Measurements from ENCODE around the gene LSM2. TPM values are rescaled to one million over a fixed set of nuclear protein-coding genes. Genes with fewer than 3 reads are reported as not detected.

The LSM2 gene
- total RNA-seq, 2 donors from 2014 or later: 122 to 123 TPM

GRCh38 chr6:31762878-31763618 lies 43.7 kb downstream of the LSM2 start:
- Mint-ChIP-seq H3K27ac (no peak overlapping the region), H3K36me3 (ENCODE audit: insufficient read depth in 2 of 2) (peaks cover 7 to 33% of the 10 kb centered on the region in 2 donors), H3K27me3 (ENCODE audit: low read depth) (no peaks in the 10 kb centered on the region), H3K9me3 (no peaks in the 10 kb centered on the region), H3K4me3 (no peak overlapping the region), H3K4me1 (ENCODE audit: low read depth) (peaks cover 5% of the 10 kb centered on the region)
- ATAC-seq (replicated peaks in 1 of 2) (no peak), DNase-seq (no peak)

DNA sequence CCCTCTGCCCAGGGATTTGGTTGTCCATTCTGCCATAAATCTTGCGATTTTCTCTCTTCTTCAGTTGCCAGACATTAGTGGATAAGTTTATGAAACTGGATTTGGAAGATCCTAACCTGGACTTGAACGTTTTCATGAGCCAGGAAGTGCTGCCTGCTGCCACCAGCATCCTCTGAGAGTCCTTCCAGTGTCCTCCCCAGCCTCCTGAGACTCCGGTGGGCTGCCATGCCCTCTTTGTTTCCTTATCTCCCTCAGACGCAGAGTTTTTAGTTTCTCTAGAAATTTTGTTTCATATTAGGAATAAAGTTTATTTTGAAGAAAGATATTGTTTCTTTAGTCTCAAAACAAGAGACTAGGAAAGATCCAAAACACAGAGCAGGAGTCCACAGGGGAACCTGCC lies 44.4 kb downstream of the LSM2 start, which contains the start of gene SAPCD1:
Gene SAPCD1, plus strand, starts transcription at position 301 of the 400 bp plus-strand sequence. CDS start 399 bp downstream, outside the sequence.
- Mint-ChIP-seq H3K36me3 (ENCODE audit: insufficient read depth in 2 of 2) (peaks cover 8 to 34% of the 10 kb centered on the region in 2 donors), H3K4me3 (no peak within 1 kb of the TSS), H3K27me3 (ENCODE audit: low read depth) (no peaks in the 10 kb centered on the region), H3K27ac (no peak within 1 kb of the TSS), H3K9me3 (no peaks in the 10 kb centered on the region), H3K4me1 (ENCODE audit: low read depth) (peaks cover 5% of the 10 kb centered on the region)
- no peak for DNase-seq
- no peak for ATAC-seq (replicated peaks in 1 of 2)

DNA sequence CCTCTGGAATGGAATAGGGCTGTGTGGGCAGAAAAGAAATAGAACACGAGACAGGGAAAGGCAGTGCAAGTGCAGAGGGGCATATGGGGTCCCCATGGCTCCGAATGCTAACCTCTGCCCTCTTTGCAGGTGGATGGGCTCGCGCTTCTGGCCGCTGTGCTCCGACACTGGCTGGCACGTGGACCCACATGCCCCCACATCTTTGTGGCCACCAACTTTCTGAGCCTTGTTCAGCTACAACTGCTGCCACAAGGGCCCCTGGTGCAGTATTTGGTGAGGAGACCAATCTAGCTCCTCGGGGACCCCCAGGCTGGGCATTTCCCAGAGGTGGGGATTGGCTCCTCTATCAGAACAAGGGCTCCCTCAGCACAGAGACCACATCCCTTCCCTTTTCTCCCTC lies 45.4 kb downstream of the LSM2 start:
- Mint-ChIP-seq H3K36me3 (ENCODE audit: insufficient read depth in 2 of 2) (peaks cover 8 to 34% of the 10 kb centered on the region in 2 donors), H3K27me3 (ENCODE audit: low read depth) (no peaks in the 10 kb centered on the region), H3K4me3 (no peak overlapping the region), H3K4me1 (ENCODE audit: low read depth) (peaks cover 5% of the 10 kb centered on the region), H3K9me3 (no peaks in the 10 kb centered on the region), H3K27ac (no peak overlapping the region)
- ATAC-seq (replicated peaks in 1 of 2) (no peak), DNase-seq (no peak)

- DNase-seq: no peak
- Mint-ChIP-seq H3K36me3 (ENCODE audit: insufficient read depth in 2 of 2) (peaks cover 8 to 34% of the 10 kb centered on the region in 2 donors), H3K4me1 (ENCODE audit: low read depth) (peaks cover 5% of the 10 kb centered on the region), H3K27ac (no peak overlapping the region), H3K9me3 (no peaks in the 10 kb centered on the region), H3K4me3 (no peak overlapping the region), H3K27me3 (ENCODE audit: low read depth) (no peaks in the 10 kb centered on the region)
- ATAC-seq (replicated peaks in 1 of 2): no peak
These were observed 46.0 kb downstream of the LSM2 start for GRCh38 chr6:31760790-31761189.

- DNase-seq: no peak
- Mint-ChIP-seq H3K4me1 (ENCODE audit: low read depth) (no peaks in the 10 kb centered on the region), H3K27ac (no peak overlapping the region), H3K4me3 (no peak overlapping the region), H3K27me3 (ENCODE audit: low read depth) (no peaks in the 10 kb centered on the region), H3K36me3 (ENCODE audit: insufficient read depth in 2 of 2) (peaks cover 8 to 27% of the 10 kb centered on the region in 2 donors), H3K9me3 (no peaks in the 10 kb centered on the region)
- ATAC-seq (replicated peaks in 1 of 2): no peak
These were observed 48.5 kb downstream of the LSM2 start for GRCh38 chr6:31758281-31758680.

DNA sequence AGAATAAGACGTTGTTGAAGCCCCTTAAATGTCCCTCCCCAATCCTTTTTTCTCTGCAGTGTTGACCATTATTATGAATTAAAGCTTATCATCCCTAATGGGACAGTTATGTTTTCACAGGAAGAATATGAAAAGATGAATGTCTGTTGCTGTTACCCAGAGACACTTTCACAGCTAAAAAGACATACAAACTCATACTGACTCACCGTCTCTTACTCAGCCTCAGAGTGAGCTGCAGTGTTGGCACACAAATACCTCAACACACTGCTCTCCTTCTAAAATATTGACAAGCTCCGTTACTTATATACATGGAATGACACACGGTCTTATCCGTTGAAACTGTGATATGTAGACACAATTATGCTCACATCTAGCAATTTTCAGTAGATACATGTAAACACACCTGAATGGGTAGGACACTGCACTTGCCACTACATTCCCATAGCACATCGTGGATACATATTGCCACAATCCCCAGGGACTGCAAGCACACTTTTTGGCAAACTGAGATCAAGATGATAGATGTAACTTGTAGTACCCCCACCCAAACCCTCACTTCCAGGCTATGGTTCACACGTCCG lies 53.9 kb downstream of the LSM2 start:
- no peaks in the 10 kb centered on the region for H3K9me3 Mint-ChIP-seq
- no peaks in the 10 kb centered on the region for H3K27me3 Mint-ChIP-seq (ENCODE audit: low read depth)
- DNase-seq (no peak), ATAC-seq (replicated peaks in 1 of 2) (no peak)
- no peaks in the 10 kb centered on the region for H3K4me1 Mint-ChIP-seq (ENCODE audit: low read depth)
- peaks cover 1 to 6% of the 10 kb centered on the region in 2 donors for H3K36me3 Mint-ChIP-seq (ENCODE audit: insufficient read depth in 2 of 2)
- H3K4me3 Mint-ChIP-seq: no peak overlapping the region
- no peak overlapping the region for H3K27ac Mint-ChIP-seq

- H3K27me3 Mint-ChIP-seq (ENCODE audit: low read depth): no peaks in the 10 kb centered on the region
- no peaks in the 10 kb centered on the region for H3K9me3 Mint-ChIP-seq
- DNase-seq (no peak), ATAC-seq (replicated peaks in 1 of 2) (no peak)
- H3K4me1 Mint-ChIP-seq (ENCODE audit: low read depth): no peaks in the 10 kb centered on the region
- H3K36me3 Mint-ChIP-seq (ENCODE audit: insufficient read depth in 2 of 2): peaks cover 6 to 15% of the 10 kb centered on the region in 2 donors
- H3K4me3 Mint-ChIP-seq: no peak overlapping the region
- no peak overlapping the region for H3K27ac Mint-ChIP-seq
These were observed 56.2 kb downstream of the LSM2 start for GRCh38 chr6:31750411-31751022.

DNA sequence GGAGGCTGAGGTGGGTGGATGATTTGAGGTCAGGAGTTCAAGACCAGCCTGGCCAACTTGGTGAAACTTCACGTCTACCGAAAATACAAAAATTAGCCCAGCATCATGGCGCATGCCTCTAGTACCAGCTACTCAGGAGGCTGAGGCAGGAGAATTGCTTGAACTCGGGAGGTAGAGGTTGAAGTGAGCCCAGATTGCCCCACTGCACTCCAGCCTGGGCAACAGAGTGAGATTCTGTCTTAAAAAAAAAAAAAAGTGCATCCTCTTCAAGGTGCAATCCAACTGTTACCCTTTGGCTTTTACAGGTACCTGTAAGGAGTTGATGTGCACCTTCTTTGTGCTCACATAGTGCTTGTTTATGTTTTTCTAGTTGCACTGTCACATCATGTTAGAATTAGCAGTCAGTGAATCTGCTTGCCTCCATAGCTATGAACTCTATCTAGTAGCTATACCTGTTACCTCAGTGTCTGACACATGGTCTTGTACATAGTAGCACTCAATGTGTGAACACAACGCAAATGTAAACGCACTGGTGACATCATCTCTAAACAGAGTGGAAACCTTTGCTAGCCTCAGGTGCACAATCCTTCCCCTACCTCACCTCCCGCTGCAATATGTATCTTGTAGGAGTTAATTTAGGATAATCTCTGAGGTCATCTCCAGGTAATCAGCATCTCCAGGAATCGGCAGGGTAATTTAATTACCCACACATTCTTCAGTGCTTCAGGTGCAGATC lies 57.3 kb downstream of the LSM2 start:
- Mint-ChIP-seq H3K4me1 (ENCODE audit: low read depth) (peaks cover 5% of the 10 kb centered on the region), H3K9me3 (no peaks in the 10 kb centered on the region), H3K4me3 (no peak overlapping the region), H3K27ac (no peak overlapping the region), H3K36me3 (ENCODE audit: insufficient read depth in 2 of 2) (peaks cover 9 to 19% of the 10 kb centered on the region in 2 donors), H3K27me3 (ENCODE audit: low read depth) (no peaks in the 10 kb centered on the region)
- ATAC-seq (replicated peaks in 1 of 2): no peak
- no peak for DNase-seq

Other genes with a start within 250 kb of the LSM2 start
- gene LTA, start 234.7 kb downstream of the LSM2 start, total RNA-seq: 100 to 1,000 TPM in 1 of 2 donors, 10 to 100 TPM in 1; 77.2 to 110 TPM
- 10 to 100 TPM; 30.7 to 57.8 TPM for gene TNF, start 231.4 kb downstream of the LSM2 start, total RNA-seq
- gene LTB, start 224.5 kb downstream of the LSM2 start, total RNA-seq: 10 to 100 TPM; 43.4 to 61.8 TPM
- 10 to 100 TPM; 24.6 to 27.0 TPM for gene LST1, start 220.7 kb downstream of the LSM2 start, total RNA-seq
- gene NCR3, start 214.0 kb downstream of the LSM2 start, total RNA-seq: 10 to 100 TPM; 15.0 to 24.7 TPM
- 10 to 100 TPM; 68.7 to 98.1 TPM for gene AIF1, start 191.7 kb downstream of the LSM2 start, total RNA-seq
- 100 to 1,000 TPM; 260 to 285 TPM for gene PRRC2A, start 186.3 kb downstream of the LSM2 start, total RNA-seq
- gene BAG6, start 154.3 kb downstream of the LSM2 start, total RNA-seq: 100 to 1,000 TPM; 265 to 272 TPM
- gene APOM, start 151.1 kb downstream of the LSM2 start, total RNA-seq: 1 to 10 TPM; 5.0 to 6.0 TPM
- 10 to 100 TPM; 21.1 to 22.5 TPM for gene C6orf47, start 146.2 kb downstream of the LSM2 start, total RNA-seq
- gene GPANK1, start 142.0 kb downstream of the LSM2 start, total RNA-seq: 10 to 100 TPM; 30.3 to 37.7 TPM
- 100 to 1,000 TPM; 208 to 209 TPM for gene CSNK2B, start 140.9 kb downstream of the LSM2 start, total RNA-seq
- 10 to 100 TPM; 21.3 to 26.9 TPM for gene LY6G5B, start 137.0 kb downstream of the LSM2 start, total RNA-seq
- 1 to 10 TPM; 2.3 to 6.9 TPM for gene LY6G5C, start 125.9 kb downstream of the LSM2 start, total RNA-seq
- gene ABHD16A, start 103.6 kb downstream of the LSM2 start, total RNA-seq: 10 to 100 TPM; 48.9 TPM
- gene LY6G6F, start 100.1 kb downstream of the LSM2 start, total RNA-seq: not detected
- not detected for gene LY6G6D, start 91.6 kb downstream of the LSM2 start, total RNA-seq
- under 1 TPM; 0.25 to 0.67 TPM for gene LY6G6C, start 85.2 kb downstream of the LSM2 start, total RNA-seq
- gene MPIG6B, start 83.6 kb downstream of the LSM2 start, total RNA-seq: under 1 TPM in 1 of 2 donors, not detected in 1; 0.10 TPM
- gene DDAH2, start 77.7 kb downstream of the LSM2 start, total RNA-seq: 10 to 100 TPM; 19.0 to 19.6 TPM
- gene CLIC1, start 70.4 kb downstream of the LSM2 start, total RNA-seq: 100 to 1,000 TPM; 253 to 318 TPM
- 10 to 100 TPM; 84.9 to 98.4 TPM for gene MSH5, start 67.0 kb downstream of the LSM2 start, total RNA-seq
- 10 to 100 TPM; 15.7 to 18.0 TPM for gene SAPCD1, start 44.3 kb downstream of the LSM2 start, total RNA-seq
- 1 to 10 TPM; 3.3 to 3.4 TPM for gene VWA7, start 29.6 kb downstream of the LSM2 start, total RNA-seq
- 100 to 1,000 TPM in 1 of 2 donors, 10 to 100 TPM in 1; 91.3 to 101 TPM for gene VARS1, start 11.2 kb downstream of the LSM2 start, total RNA-seq
- gene HSPA1L, start 8.3 kb upstream of the LSM2 start, total RNA-seq: 1 to 10 TPM; 2.9 to 3.1 TPM
- gene HSPA1A, start 8.6 kb upstream of the LSM2 start, total RNA-seq: 10 to 100 TPM; 16.5 to 37.6 TPM
- gene HSPA1B, start 20.8 kb upstream of the LSM2 start, total RNA-seq: 10 to 100 TPM; 31.6 to 44.9 TPM
- gene NEU1, start 55.9 kb upstream of the LSM2 start, total RNA-seq: 10 to 100 TPM; 24.0 to 27.1 TPM
- gene SLC44A4, start 72.0 kb upstream of the LSM2 start, total RNA-seq: under 1 TPM; 0.22 to 0.23 TPM
- 10 to 100 TPM; 49.2 to 64.7 TPM for gene EHMT2, start 90.7 kb upstream of the LSM2 start, total RNA-seq
- 1 to 10 TPM in 1 of 2 donors, under 1 TPM in 1; 0.88 to 1.9 TPM for gene ZBTB12, start 95.1 kb upstream of the LSM2 start, total RNA-seq
- gene C2, start 120.8 kb upstream of the LSM2 start, total RNA-seq: 1 to 10 TPM; 3.4 to 5.1 TPM
- gene CFB, start 139.1 kb upstream of the LSM2 start, total RNA-seq: 1 to 10 TPM; 1.1 to 3.5 TPM
- 10 to 100 TPM; 65.0 to 71.5 TPM for gene NELFE, start 152.0 kb upstream of the LSM2 start, total RNA-seq
- gene SKIC2, start 152.2 kb upstream of the LSM2 start, total RNA-seq: 10 to 100 TPM; 75.7 to 79.7 TPM
- gene DXO, start 165.2 kb upstream of the LSM2 start, total RNA-seq: 10 to 100 TPM; 23.3 to 34.7 TPM
- gene C4A, start 175.1 kb upstream of the LSM2 start, total RNA-seq: 1 to 10 TPM; 6.9 to 7.6 TPM
- 1 to 10 TPM; 4.9 to 6.4 TPM for gene C4B, start 207.8 kb upstream of the LSM2 start, total RNA-seq
- gene CYP21A2, start 231.4 kb upstream of the LSM2 start, total RNA-seq: 1 to 10 TPM; 1.1 to 1.3 TPM

All from activated T-cell treated with anti-CD3 and anti-CD28 coated beads, Interleukin-2, amount 50 U/mL, for 72 hours (primary cell).